Vagina (tissue), 2 donors: ENCODE results near the gene PSAP.

ENCODE experiments used
- POLR2AphosphoS5 ChIP-seq, 2 donors: sonication (generic); formaldehyde crosslinking; IDR thresholded peaks; one replicate each; pipeline ENCODE4 v1.9.0; 2017; ENCODE audit warnings: antibody characterized with exemption in 2 of 2, mild to moderate bottlenecking in 2 of 2, low read depth in 1 of 2; ENCODE audit not compliant: insufficient read depth in 1 of 2
- TF ChIP-seq, protein P1 (sequence below), 3 experiments: fragments of 450-650 bp in 2 of 3; fragments of 200-600 bp in 1 of 3; sonication (generic) in 1 of 3; IDR thresholded peaks; one replicate each; pipeline ENCODE4 v1.5.1; 2017 to 2019; ENCODE audit warnings: antibody characterized with exemption in 3 of 3, mild to moderate bottlenecking in 2 of 3, moderate library complexity in 2 of 3

DNA sequence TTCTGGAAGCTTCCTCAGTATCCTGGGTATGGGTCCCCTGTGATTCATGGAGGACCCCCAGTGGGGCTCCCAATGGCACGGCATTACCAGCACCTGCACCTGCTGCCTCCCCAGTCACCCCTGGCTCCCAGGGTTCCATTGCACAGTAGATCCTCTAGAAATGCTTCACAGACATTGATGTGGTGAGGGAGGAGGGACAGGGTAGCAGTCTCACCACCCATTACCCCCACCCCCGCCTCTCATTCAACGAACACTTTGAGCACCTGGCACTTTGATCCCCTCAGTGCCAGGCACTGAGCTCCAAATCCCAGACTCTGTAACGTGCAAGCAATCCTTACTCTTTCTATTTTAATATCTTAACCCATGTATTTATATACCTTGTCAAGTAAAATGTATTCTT, 26.8 kb upstream of the PSAP start:
- TF ChIP-seq, protein P1, sequence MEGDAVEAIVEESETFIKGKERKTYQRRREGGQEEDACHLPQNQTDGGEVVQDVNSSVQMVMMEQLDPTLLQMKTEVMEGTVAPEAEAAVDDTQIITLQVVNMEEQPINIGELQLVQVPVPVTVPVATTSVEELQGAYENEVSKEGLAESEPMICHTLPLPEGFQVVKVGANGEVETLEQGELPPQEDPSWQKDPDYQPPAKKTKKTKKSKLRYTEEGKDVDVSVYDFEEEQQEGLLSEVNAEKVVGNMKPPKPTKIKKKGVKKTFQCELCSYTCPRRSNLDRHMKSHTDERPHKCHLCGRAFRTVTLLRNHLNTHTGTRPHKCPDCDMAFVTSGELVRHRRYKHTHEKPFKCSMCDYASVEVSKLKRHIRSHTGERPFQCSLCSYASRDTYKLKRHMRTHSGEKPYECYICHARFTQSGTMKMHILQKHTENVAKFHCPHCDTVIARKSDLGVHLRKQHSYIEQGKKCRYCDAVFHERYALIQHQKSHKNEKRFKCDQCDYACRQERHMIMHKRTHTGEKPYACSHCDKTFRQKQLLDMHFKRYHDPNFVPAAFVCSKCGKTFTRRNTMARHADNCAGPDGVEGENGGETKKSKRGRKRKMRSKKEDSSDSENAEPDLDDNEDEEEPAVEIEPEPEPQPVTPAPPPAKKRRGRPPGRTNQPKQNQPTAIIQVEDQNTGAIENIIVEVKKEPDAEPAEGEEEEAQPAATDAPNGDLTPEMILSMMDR (IDR thresholded peaks at IDR 0.05) = no peak
- TF ChIP-seq POLR2AphosphoS5 (IDR thresholded peaks at IDR 0.05; ENCODE audit: insufficient read depth in 1 of 2, low read depth in 1 of 2) = no peak
